Measurements from ENCODE around the gene KCNMB1. TPM values are rescaled to one million over a fixed set of nuclear protein-coding genes. Genes with fewer than 3 reads are reported as not detected.

The KCNMB1 gene
- total and polyA plus RNA-seq, 3 experiments from 2014 or later = not detected

GRCh38 chr5:170327168-170327567 is 62.0 kb downstream of the KCNMB1 start:
- Histone ChIP-seq H3K9me3 (ENCODE audit: low read length) (no peaks in the 10 kb centered on the region), H3K4me1 (ENCODE audit: insufficient read depth, low read length) (peaks cover 54% of the 10 kb centered on the region), H3K4me3 (ENCODE audit: low read length) (no peak overlapping the region), H3K36me3 (ENCODE audit: insufficient read depth, low read length) (no peaks in the 10 kb centered on the region), H3K27me3 (ENCODE audit: insufficient read depth, low read length, poor library complexity, severe bottlenecking) (no peaks in the 10 kb centered on the region), H3K27ac (ENCODE audit: low read depth, low read length) (no peak overlapping the region)
- ChIA-PET POLR2A (interaction anchor here (0.9 to 1.0 kb wide), 2 partner anchors 24 to 49 kb away, joined by 3 to 7 read pairs; no protein-coding TSS in a partner anchor), CTCF (interaction anchor here (1.0 to 3.2 kb wide), 7 partner anchors 11 to 95 kb away, joined by 3 to 16 read pairs (median 4); partner anchors contain the start of gene C5orf58)
- no peak overlapping the region for H3K27ac Mint-ChIP-seq
- peaks cover 0 to 1% of the 10 kb centered on the region in 2 donors for H3K27me3 Mint-ChIP-seq
- H3K9me3 Mint-ChIP-seq = peaks cover 0 to 2% (median 0%) of the 10 kb centered on the region in 5 donors
- no peak for DNase-seq
- H3K36me3 Mint-ChIP-seq = no peaks in the 10 kb centered on the region
- H3K4me3 Mint-ChIP-seq = no peak overlapping the region
- H3K4me1 Mint-ChIP-seq = peaks cover 4 to 17% (median 9%) of the 10 kb centered on the region in 3 donors

Other genes starting within 250 kb of the KCNMB1 start
- not detected for gene C5orf58, start 156.4 kb downstream of the KCNMB1 start, total RNA-seq
- 0.99 TPM for gene C5orf58, start 156.4 kb downstream of the KCNMB1 start, polyA plus RNA-seq
- 100 to 1,000 TPM; 219 to 224 TPM for gene LCP2, start 91.6 kb downstream of the KCNMB1 start, total RNA-seq
- 288 TPM for gene LCP2, start 91.6 kb downstream of the KCNMB1 start, polyA plus RNA-seq
- not detected for gene KCNIP1, start 114.7 kb upstream of the KCNMB1 start, total RNA-seq
- gene KCNIP1, start 114.7 kb upstream of the KCNMB1 start, polyA plus RNA-seq = not detected

Data from CD8-positive, alpha-beta memory T cell (primary cell).